Keratinocyte (primary cell): ENCODE results near the gene THOC1. TPM values are rescaled to one million over a fixed set of nuclear protein-coding genes. Genes with fewer than 3 reads are reported as not detected.

Experiments used
- DNase-seq: peaks from one replicate; pipeline ENCODE4 v3.0.0-alpha.2; 2011; ENCODE audit warnings: low read depth, missing footprints, low spot score
- FAIRE-seq: peaks from 2 replicates; lab custom pipeline; 2011; peaks lifted over from hg19 to GRCh38; lab: Jason Lieb, UNC
- H2AFZ ChIP-seq: 2 replicates; pipeline ENCODE4 v1.6.0; 2012; ENCODE audit warnings: low read length, control low read depth, inconsistent platforms; ENCODE audit not compliant: control insufficient read depth
- H3K27ac ChIP-seq: 2 replicates; pipeline ENCODE4 v1.5.1; 2011; ENCODE audit warnings: low read length; ENCODE audit not compliant: control insufficient read depth, insufficient read depth
- H3K27me3 ChIP-seq: 3 replicates; pipeline ENCODE4 v1.6.0; 2011; ENCODE audit warnings: low read length; ENCODE audit not compliant: control insufficient read depth, insufficient read depth; ENCODE audit errors: extremely low read depth
- H3K36me3 ChIP-seq, 2 experiments: 2 replicates in 1 of 2; 3 replicates in 1 of 2; pipeline ENCODE4 v1.5.1; 2011; ENCODE audit warnings: low read length in 2 of 2, mild to moderate bottlenecking in 1 of 2; ENCODE audit not compliant: control insufficient read depth in 2 of 2, insufficient read depth in 2 of 2; ENCODE audit errors: extremely low read depth in 1 of 2
- H3K4me1 ChIP-seq: 3 replicates; pipeline ENCODE4 v1.5.1; 2011; ENCODE audit warnings: low read length; ENCODE audit not compliant: control insufficient read depth, insufficient read depth; ENCODE audit errors: extremely low read depth
- H3K4me2 ChIP-seq: 3 replicates; pipeline ENCODE4 v1.6.0; 2011; ENCODE audit warnings: low read depth, low read length; ENCODE audit not compliant: control insufficient read depth, insufficient read depth; ENCODE audit errors: extremely low read depth
- H3K4me3 ChIP-seq, 3 experiments: fragments of 200-600 bp in 1 of 3; sonication (generic) in 1 of 3; 2 replicates in 2 of 3; 3 replicates in 1 of 3; pipeline ENCODE4 v1.5.1; 2011 to 2016; ENCODE audit warnings: low read length in 3 of 3, mild to moderate bottlenecking in 3 of 3, control low read depth in 2 of 3, inconsistent platforms in 1 of 3, low read depth in 1 of 3, mixed read lengths in 1 of 3, mixed run types in 1 of 3, moderate library complexity in 1 of 3; ENCODE audit not compliant: control insufficient read depth in 2 of 3, insufficient read depth in 2 of 3; ENCODE audit errors: extremely low read depth in 1 of 3
- H3K79me2 ChIP-seq: 2 replicates; pipeline ENCODE4 v1.6.0; 2012; ENCODE audit warnings: low read length; ENCODE audit not compliant: control insufficient read depth, insufficient read depth
- H3K9ac ChIP-seq: 3 replicates; pipeline ENCODE4 v1.6.0; 2011; ENCODE audit warnings: low read length; ENCODE audit not compliant: control insufficient read depth, insufficient read depth; ENCODE audit errors: extremely low read depth
- H3K9me1 ChIP-seq: 3 replicates; pipeline ENCODE4 v1.6.0; 2011; ENCODE audit warnings: low read length; ENCODE audit not compliant: control insufficient read depth, insufficient read depth; ENCODE audit errors: extremely low read depth
- H3K9me3 ChIP-seq: 2 replicates; pipeline ENCODE4 v1.5.1; 2012; ENCODE audit warnings: low read depth, low read length; ENCODE audit not compliant: control insufficient read depth
- H4K20me1 ChIP-seq: 3 replicates; pipeline ENCODE4 v1.6.0; 2011; ENCODE audit warnings: low read length; ENCODE audit not compliant: control insufficient read depth, insufficient read depth; ENCODE audit errors: extremely low read depth
- EZH2 ChIP-seq: IDR thresholded peaks from one replicate; pipeline ENCODE4 v1.6.1; 2012; ENCODE audit warnings: inconsistent platforms, mild to moderate bottlenecking, low read length, moderate library complexity
- dilution Hi-C: fragments of 300-500 bp; cut with MboI; formaldehyde crosslinking; loops from one replicate; pipeline ENCODE4 v1.7.0; 2020; ENCODE audit warnings: low sequenced_read_pairs; ENCODE audit not compliant: extremely low pct_ligation_motif_present
- polyA plus RNA-seq, 5 experiments: library from polyadenylated mRNA; depleted of rRNA in 3 of 5; stranded (reverse) in 3 of 5; stranded (forward) in 1 of 5; unstranded in 1 of 5; fragments of >200 nt; gene quantifications; 1 replicate in 1 of 5; 2 replicates in 3 of 5; 3 replicates in 1 of 5; pipeline versions ENCODE4 v1.2.1 to v1.2.3, GENCODE V29; 2011 to 2012; ENCODE audit warnings: missing spikeins in 2 of 5, low read depth in 1 of 5, low replicate concordance in 1 of 5
- TF ChIP-seq, protein P1 (sequence below), 3 experiments: IDR thresholded peaks in 1 of 3; conservative IDR thresholded peaks in 1 of 3; optimal IDR thresholded peaks in 1 of 3; 2 replicates in 2 of 3; 3 replicates in 1 of 3; pipeline versions ENCODE3 to v1.5.1; 2011; ENCODE audit warnings: low read length in 3 of 3, mild to moderate bottlenecking in 3 of 3, moderate library complexity in 2 of 3, control low read depth in 1 of 3, inconsistent platforms in 1 of 3; ENCODE audit not compliant: insufficient read depth in 2 of 3; ENCODE audit errors: extremely low read depth in 1 of 3

The THOC1 gene
- polyA plus RNA-seq, 1 donor (not counting 4 experiments of a cell fraction or from before 2014, with no cell fraction given), result 35.8 TPM

- Histone ChIP-seq H3K4me2 (no peak overlapping the region), H3K9ac (no peak overlapping the region), H3K27me3 (no peaks in the 10 kb centered on the region), H4K20me1 (no peaks in the 10 kb centered on the region), H3K4me1 (no peaks in the 10 kb centered on the region), H3K9me3 (no peaks in the 10 kb centered on the region), H3K27ac (no peak overlapping the region), H3K9me1 (no peaks in the 10 kb centered on the region), H3K79me2 (no peaks in the 10 kb centered on the region), H2AFZ (no peak overlapping the region), H3K4me3 (no peak overlapping the region), H3K36me3 (no peaks in the 10 kb centered on the region)
- TF ChIP-seq, protein P1, sequence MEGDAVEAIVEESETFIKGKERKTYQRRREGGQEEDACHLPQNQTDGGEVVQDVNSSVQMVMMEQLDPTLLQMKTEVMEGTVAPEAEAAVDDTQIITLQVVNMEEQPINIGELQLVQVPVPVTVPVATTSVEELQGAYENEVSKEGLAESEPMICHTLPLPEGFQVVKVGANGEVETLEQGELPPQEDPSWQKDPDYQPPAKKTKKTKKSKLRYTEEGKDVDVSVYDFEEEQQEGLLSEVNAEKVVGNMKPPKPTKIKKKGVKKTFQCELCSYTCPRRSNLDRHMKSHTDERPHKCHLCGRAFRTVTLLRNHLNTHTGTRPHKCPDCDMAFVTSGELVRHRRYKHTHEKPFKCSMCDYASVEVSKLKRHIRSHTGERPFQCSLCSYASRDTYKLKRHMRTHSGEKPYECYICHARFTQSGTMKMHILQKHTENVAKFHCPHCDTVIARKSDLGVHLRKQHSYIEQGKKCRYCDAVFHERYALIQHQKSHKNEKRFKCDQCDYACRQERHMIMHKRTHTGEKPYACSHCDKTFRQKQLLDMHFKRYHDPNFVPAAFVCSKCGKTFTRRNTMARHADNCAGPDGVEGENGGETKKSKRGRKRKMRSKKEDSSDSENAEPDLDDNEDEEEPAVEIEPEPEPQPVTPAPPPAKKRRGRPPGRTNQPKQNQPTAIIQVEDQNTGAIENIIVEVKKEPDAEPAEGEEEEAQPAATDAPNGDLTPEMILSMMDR (optimal IDR thresholded peaks at IDR 0.05 in 1 of 3, IDR thresholded peaks at IDR 0.05 in 1 of 3, conservative IDR thresholded peaks at IDR 0.05 in 1 of 3; ENCODE audit: extremely low read depth in 1 of 3, insufficient read depth in 2 of 3, low read length in 3 of 3), result no peak
- TF ChIP-seq EZH2, result no peak
- FAIRE-seq, result no peak
- no peak for DNase-seq
- dilution Hi-C loops, result no loop called here
These were observed 38.9 kb upstream of the THOC1 start for GRCh38 chr18:306608-307255.

GRCh38 chr18:305003-305501 is 37.2 kb upstream of the THOC1 start:
- Histone ChIP-seq H3K4me3 (no peak overlapping the region), H2AFZ (no peak overlapping the region), H3K36me3 (no peaks in the 10 kb centered on the region), H3K27ac (no peak overlapping the region), H3K4me1 (no peaks in the 10 kb centered on the region), H3K79me2 (no peaks in the 10 kb centered on the region), H3K4me2 (no peak overlapping the region), H4K20me1 (no peaks in the 10 kb centered on the region), H3K9me1 (no peaks in the 10 kb centered on the region), H3K9ac (no peak overlapping the region), H3K27me3 (no peaks in the 10 kb centered on the region), H3K9me3 (no peaks in the 10 kb centered on the region)
- dilution Hi-C loops, result no loop called here
- no peak for DNase-seq
- TF ChIP-seq EZH2, result no peak
- TF ChIP-seq, protein P1 (optimal IDR thresholded peaks at IDR 0.05 in 1 of 3, IDR thresholded peaks at IDR 0.05 in 1 of 3, conservative IDR thresholded peaks at IDR 0.05 in 1 of 3; ENCODE audit: extremely low read depth in 1 of 3, insufficient read depth in 2 of 3, low read length in 3 of 3), result no peak
- no peak for FAIRE-seq
